PFSK-1 (cell line): Measurements from ENCODE around the gene CNTNAP5.

Experiments
- POLR2AphosphoS5 ChIP-seq: IDR thresholded peaks from 2 replicates; pipeline ENCODE4 v1.6.1; 2012; ENCODE audit warnings: low read depth, mild to moderate bottlenecking, control low read depth, low read length, moderate library complexity
- REST ChIP-seq, 2 experiments: IDR thresholded peaks; 2 replicates each; pipeline versions ENCODE4 v1.6.1 to v1.8.0; 2011 to 2012; ENCODE audit warnings: low read depth in 2 of 2, low read length in 2 of 2, control low read depth in 1 of 2, inconsistent platforms in 1 of 2, mild to moderate bottlenecking in 1 of 2, moderate library complexity in 1 of 2; ENCODE audit not compliant: insufficient read depth in 1 of 2

- no peak for TF ChIP-seq POLR2AphosphoS5
- TF ChIP-seq REST (IDR thresholded peaks at IDR 0.05; ENCODE audit: insufficient read depth in 1 of 2, low read depth in 2 of 2, low read length in 2 of 2), result no peak
Observed at GRCh38 chr2:124647245-124647644, 622.2 kb downstream of the CNTNAP5 start.
